Measurements from ENCODE around the gene COMT.
"Not testable (repeated sequence)": the region's sequence is repeated elsewhere in the genome, so short reads cannot be mapped to it uniquely, and the experiment has no call there.

Gene COMT

DNA sequence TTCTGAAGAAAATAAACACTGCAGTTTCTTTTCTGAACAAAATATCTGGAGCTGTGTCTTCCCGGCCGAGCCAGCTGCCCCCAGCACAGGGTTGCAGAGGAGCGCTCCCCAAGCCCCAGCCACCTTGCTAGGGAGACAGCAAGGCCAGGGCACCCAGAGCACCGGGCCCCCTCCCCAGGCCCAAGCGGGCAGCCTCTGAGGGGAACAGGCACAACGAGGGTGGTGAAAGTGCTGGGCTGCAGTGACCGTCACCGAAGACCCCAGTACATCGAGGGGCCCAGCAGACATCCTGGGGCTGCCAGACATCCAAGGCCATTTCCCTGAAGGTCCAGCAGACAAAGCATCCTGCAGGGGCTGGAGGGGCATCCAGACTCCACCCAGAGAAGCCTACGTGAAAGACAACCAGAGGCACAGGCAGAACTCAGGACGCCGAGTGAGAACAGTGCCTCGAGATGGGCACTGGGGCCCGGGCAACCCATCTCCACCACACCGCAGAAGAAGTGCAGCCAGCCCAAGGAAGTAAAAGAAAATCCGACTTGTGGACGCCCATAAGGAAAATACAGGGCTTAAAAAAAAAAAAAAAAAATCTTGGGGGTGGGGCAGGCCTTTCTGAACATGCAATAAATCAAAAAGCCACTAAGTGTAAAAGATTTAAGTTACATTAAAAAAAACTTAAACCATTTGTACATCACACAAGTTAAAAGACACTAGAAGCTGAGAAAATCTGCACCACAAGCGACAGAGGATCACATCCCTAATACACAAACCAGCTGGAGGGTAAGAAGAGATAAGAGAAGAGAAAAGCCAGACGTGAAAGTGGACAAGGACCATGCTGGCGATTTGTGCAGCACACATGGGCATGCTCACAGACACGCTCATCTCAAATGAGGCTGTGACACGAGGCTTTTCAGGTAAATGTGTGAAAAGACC is 36.0 kb upstream of the COMT start:
- DNase-seq, result peak; percentile 41

DNA sequence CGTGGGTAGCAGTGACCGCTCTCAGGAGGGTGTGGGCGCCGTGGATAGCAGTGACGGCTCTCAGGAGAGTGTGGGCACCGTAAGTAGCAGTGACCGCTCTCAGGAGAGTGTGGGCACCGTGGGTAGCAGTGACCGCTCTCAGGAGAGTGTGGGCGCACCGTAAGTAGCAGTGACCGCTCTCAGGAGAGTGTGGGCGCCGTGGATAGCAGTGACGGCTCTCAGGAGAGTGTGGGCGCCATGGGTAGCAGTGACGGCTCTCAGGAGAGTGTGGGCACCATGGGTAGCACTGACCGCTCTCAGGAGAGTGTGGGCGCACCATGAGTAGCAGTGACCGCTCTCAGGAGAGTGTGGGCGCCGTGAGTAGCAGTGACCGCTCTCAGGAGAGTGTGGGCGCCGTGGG is 34.7 kb upstream of the COMT start:
- not testable (repeated sequence) for DNase-seq

DNA sequence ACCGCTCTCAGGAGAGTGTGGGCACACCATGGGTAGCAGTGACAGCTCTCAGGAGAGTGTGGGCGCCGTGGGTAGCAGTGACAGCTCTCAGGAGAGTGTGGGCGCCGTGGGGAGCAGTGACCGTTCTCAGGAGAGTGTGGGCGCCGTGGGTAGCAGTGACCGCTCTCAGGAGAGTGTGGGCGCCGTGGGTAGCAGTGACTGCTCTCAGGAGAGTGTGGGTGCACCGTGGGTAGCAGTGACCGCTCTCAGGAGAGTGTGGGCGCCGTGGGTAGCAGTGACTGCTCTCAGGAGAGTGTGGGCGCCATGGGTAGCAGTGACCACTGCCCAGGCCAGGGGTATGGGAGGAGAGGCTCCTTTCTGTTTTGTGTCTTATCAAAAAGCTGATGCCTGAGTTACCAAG is 33.7 kb upstream of the COMT start:
- DNase-seq, result not testable (repeated sequence)

DNA sequence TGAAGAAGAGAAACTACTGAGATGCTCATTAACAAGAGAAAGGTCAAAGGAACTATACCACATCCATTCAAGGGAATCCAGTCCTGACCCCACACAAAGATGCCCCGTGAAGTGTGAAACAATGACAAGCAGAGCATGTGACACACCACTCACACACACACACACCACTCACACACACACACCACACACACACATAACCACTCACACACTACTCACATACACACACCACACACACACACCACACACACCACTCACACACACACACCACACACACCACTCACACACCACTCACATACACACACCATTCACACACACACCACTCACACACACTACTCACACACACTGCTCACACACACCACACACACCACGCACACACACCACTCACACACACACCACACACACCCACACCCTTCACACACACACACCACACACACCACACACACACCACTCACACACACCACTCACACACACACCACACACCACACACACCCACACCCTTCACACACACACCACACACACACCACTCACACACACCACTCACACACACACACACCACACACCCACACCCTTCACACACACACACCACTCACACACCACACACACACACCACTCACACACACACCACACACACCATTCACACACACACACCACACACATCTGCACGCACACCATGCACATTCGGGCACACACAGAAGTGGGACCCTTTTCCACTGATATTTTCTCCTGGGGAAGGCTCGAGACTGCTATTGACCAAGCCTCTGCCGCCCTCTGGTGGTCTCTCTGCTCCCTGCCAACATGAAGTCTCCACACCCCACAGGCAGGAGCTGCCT is 32.0 kb upstream of the COMT start:
- peak; percentile 62 for DNase-seq

DNA sequence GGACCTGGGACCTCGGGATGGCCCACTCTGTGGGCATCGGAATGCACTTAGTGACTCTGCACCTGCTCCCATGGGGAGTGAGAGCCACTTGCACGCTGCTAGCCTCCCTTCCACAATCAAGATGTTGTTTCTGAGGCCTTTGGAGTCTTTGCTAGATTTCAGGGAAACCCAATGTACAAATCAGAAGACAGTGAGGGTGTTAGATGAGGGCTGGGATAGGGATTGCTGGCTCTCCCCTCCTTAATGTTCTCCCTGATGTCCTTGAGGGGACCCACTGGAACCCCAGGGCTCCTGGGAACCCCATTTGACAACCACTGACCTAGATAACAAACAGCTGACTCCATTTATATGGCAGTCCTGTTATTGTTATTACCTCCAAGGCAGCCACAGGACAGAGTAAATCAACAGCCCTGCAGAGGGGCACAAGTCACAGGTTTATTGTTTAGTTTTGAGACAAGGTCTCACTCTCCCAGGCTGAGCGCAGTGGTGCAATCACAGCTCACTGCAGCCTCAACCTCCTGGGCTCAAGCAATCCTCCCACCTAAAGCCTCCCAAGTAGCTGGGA is 31.3 kb upstream of the COMT start:
- DNase-seq, result no peak

DNA sequence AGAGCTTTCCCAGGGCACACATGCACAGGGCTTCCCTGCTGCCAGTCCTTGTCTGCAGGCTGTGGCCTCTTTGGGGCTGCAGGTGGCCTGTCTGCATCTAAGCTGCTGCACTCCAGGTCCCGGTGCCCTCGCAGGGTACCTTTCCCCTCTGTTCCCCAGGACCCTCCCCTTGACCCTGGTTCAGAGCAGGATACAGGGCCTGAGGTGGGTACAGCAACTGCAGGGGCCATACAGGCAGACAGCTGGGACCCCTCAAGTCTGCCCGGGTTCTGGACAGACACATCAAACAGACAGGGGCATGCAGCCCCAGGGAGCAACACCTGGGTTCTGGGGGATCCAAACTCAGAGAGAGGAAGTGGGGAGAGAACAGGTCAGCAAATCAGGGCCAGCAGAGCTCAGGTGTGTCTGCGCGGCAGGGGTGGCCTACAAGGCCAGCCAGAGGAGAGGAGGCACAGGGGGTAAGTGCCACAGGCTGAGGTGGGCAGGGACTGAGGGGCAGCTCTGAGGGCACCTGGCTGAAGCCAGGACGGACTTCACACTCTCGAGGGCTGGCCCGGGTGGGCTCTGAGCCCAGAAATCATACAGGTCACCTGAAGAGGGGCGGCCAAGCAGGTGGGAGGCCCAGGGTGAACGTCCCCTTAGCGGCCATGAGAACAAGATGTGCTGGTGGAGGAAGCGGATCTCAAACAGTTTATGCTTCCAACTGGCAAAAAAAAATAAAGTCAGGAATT is 29.9 kb upstream of the COMT start:
- DNase-seq, result no peak

DNA sequence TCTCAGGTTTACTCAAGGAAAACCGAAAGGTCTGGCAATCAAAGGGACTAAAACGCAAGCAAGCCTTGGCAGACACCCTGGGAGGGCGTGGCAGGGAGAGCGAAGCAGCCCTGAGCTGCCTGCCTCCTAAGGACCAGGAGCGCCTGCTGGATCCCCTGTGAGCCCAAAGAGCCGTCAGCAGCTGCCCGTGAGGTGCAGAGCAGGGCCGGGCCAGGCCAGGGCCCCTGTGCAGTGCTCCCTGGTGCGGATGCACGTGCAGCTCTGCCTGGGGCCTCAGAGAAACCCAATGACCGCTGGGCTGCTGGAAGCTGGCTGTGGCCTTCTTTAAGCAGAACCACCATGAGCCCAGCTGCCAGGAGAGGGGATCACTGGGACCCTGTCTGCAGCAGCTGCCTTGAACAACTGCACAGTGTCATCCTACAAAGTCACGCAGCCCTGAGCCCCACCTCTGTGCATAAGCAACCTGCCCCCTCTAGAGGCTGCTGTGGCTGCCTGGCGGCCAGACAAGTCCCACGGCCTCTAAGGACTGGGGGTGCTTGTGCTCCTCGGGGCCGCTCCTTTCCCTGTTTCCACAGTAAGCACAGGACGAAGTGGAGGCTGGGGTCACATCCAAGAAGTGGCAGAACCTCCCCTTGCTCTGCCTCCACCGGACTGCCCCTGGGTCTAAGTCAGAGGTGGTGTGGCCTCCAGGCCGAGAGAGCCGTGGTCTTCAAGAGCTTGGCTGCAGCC is 29.1 kb upstream of the COMT start:
- DNase-seq, result no peak

DNA sequence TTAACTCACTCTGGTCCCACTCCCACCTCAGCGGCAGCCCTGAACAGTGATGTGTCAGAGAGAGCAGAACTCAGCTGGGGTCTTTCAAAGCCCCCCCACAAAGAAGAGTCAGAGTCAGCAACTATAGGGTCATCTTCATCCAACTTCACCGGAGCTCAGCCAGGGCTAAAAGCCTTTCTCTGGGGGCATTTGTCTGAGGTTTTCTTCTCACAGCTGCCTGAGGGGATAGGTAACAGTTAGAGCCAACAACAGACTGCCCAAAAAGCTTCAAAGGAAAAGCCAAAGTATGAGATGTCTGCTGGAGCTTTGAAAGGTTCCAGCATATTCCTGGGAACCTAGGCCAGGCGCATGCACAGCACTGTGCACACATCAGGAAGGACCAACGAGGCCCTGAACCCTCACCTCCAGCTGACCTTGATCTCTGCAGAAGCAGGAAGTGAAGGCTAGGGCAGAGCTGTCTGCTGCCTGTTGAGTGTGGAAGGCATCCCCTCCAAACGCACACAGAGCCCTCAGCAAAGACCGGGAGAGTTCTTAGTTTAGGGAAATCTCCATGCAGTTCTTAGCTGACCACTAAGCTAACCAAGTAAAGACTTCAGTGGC is 28.1 kb upstream of the COMT start:
- no peak for DNase-seq

DNA sequence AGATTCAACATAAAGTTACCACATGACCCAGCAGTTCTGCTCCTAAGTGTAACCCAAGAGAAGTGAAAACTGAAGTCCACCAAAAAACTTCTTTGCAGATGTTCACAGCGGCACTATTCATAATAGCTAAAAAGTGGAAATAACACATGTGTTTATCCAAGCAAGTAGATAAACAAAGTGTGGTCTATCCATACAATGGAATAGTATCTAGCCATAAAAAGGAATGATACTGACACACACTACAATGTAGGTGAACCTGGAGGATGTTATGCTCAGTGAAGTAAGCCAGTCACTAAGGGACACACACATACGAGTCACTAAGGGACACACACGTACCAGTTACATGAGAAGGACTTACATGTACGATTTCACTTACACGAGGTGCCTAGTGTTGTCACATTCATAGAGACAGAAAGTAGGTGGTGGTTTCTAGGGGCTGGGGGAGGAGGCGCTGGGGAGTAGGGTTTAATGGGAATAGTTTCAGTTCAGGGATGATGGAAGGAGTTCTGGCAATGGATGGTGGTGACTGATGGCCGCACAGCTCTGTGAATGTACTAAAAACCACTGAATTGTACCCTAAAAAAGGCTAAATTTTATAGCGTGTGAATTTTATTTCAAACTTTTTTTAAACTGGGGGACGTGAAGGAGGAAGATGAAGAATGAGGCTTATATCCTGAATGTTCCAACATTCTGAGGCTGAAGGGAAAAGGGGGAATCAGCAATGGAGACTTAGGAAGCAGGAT is 27.2 kb upstream of the COMT start:
- DNase-seq, result no peak

DNA sequence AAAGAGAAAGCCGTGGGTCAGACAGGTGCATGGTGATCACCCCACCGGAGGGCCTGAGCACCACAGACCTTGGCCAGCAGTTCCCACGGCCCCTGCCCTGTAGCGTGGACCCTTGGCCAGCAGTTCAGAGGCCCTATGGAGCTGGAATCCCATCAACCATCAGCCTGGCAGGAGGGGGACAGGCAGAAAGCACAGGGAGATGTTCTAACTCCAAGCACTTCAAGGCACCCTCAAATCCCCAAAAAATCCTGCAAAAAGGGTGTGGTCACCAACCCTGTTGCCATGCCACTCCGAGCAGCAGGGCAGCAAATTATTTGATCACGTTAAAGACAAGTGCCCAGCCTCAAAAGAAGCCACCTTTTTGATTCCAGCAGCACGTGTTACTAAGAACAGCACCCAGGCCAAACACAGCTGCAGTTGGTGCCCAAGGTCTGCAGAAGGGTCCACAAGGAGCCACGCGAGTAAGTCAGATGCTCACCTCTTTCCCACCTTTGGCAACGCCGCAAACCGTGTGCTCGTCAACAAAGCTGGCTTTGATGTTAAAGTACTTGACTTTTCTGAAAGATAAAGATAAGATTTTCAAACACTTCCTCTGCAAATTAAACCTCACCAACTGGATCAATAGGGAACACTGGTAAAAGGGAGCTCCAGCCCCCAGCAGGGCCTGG is 26.2 kb upstream of the COMT start:
- no peak for DNase-seq

DNA sequence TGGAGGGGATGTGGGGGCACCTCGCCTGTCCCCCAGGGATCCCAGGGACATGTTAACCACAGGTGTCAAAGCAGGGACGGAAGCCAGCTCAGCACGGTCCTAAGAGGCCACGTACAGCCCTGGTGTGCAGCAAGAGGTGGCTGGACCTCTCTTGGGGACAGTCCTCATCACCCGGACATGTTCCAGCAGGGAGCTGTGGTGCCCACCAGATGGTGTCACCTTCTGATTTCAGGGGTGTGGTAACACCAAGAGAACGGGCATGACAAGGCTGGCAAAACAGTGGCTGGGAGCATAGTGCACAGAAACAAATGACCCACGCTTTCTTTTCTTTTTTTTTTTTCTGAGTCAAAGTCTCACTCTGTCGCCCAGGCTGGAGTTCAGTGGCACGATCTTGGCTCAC is 25.6 kb upstream of the COMT start:
- DNase-seq, result no peak

DNA sequence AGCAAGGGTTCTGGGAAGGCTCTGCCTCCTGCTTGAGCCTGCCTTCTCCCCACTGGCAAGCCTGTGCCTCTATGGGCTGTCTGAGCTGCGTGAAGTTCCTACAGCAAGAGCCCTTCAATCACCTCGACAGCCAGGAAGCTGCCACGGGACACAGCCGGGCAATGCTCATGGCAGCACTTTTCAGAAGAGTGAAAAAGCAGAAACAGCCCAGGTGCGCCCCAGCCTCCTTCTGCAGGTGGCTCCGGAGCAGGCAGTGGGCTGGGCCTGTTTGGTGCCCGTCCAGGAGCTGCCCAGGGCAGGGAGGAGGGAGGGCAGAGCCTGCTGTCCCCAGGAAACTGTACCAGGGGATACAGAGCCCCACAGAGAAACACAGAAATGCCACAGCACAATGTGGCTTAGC is 24.6 kb upstream of the COMT start:
- no peak for DNase-seq

DNA sequence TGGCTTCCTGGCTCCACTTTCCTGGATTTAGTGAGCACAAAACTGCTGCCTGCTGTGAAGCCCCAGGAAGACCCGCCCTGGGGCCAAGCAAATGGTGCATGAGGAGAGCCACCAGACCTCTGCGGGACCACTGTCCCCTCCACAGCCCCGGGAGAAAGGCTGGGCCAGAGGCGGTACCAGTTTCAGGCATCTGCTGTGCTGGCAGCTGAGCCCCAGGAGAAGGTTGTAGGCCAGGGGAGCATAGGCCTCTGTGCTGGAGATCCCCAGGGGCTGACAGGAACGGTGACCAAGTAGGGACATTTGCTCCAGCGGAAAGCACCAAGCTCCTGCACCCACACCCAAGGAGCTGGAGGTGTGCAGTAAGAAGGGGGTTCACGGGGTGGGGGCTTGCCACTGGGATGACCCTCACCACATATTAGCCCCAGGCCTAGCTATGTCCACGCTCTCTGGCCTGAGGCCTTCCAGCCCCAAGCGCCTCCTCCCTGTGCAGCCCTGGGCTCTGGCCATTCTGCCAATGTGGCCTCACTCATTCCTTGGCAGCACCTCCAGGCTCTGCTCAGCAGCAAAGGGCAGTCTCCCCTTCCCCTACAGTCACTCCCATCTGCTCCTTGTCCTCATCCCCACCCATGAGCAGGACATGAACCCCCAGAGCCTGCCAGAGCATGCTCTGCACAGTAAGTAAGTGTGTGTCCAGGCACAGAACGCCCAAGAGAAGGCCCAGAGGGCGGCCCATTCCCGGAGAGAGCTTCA is 24.0 kb upstream of the COMT start:
- no peak for DNase-seq

DNA sequence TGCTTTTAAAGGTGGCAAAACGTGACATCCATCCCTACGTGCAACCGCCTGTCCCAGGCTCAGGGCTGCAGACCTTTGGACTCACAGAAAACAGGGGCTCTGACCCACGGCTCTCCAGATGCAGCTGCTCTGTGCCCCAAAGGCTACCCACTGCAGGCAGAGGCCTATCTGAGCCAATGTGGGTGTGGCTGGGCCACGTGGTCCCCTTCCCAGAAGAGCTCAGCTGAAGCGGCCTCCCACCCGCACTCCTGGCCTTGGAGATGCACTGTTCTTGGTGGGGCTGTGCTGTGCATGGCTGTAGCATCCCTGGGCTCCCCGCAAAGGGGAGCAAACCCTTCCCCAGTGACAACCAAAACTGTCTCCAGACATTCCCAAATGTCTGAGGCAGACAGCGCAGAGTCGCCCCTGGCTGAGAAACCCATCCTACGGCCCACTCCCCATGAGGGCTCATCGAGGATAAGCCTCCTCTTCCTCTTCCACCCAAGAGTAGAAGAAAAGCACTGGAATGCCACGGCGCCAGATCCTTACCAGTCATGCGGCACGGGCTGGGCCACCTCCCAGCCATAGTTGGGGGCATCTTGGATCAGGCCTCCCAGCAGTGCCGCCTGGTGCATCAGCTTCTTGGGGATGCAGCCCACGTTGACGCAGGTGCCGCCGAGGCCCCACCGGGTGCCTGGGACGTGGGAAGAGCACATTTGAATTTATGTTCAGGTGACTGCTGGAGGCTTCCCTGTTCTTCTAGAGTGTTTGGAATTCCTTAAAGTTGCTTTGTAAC is 23.1 kb upstream of the COMT start:
- no peak for DNase-seq

DNA sequence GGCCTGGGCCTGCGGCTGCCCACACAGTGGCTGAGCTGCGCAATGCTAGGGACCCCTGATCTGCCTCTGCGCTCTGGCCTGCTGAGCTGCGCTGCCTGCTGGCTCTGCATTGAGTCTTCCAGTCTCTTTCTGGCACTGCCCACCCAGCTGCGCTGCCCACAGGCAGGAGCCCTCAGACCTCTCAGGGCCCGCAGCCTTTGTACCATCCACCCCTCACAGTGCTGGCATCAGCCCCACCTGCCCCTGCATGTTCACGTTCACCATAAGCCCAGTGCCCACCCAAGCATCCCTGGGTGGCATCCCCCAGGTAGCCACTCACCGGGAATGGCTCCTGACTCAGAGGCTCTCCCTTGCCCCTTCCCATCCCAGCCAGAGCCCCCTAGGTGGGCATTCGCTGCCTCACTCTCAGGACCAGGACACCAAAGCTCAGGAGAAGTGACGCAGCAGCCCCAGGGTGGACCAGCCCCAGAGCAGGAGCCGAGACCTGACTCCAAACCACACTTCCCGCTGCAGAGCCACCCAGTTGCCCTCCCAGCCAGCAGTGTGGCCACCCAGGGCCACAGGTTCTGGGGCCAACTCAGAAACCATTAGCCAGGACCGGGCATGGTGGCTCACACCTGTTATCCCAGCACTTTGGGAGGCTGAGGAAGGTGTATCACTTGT is 21.7 kb upstream of the COMT start:
- no peak for DNase-seq

DNA sequence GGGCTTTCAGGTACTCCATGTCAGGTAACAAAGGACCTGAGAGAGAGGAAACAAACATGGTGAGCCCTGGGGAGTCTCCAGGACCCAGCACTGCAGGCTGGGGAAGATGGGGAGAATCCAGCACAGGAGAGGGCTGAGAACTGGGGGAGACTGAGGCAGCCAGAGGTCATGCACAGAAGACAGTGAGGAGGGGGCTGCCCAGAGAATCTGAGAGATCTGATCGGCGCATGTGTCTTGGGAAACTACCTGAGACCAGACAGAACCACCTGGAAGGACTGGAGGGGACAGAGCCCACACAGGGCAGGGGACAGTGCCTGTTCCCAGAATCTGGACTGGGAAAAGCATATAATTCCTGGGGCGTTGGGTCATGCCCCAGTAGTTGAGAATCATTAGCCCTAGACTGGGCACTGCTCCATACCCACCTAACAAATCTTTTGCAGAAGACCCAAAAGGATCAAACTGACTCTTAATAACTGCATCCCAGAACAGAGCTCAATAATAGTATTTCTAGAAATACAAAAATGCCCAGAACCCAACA is 20.0 kb upstream of the COMT start:
- no peak for DNase-seq

DNA sequence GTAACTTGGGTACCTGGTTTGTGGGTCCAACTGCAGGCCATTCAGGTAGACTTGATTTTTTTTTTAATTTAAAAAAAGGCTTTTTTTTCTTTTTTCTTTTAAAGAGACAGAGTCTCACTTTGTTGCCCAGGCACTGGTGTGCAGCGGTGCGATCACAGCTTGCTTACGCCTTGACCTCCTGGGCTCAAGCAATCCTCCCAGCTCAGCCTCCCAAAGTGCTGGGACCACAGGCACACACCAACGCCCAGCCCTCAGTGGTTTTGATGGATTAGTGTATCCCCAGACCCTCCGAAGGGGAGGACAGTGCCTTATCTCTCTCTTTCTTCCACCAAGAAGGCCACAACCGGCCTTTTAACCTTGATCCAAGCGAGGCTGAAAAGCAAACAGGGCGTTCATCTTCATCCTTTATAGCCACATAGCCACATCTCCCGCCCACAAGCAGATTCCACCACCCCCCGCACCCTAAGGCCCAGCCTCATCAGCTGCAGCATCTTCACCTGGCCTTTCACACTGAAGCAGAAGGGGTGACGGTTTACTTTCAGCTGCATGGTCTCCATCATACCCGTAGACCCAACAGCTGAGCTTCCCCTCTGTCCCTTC is 17.6 kb upstream of the COMT start:
- no peak for DNase-seq

Data from right kidney (tissue), 1 donor.